ENCODE results near the gene NEK6.

- TF ChIP-seq CTCF (IDR thresholded peaks at IDR 0.05; ENCODE audit: low read depth, low read length, poor library complexity, severe bottlenecking) (no peak), EZH2phosphoT487 (IDR thresholded peaks at IDR 0.05; ENCODE audit: borderline replicate concordance, low read length) (no peak)
These were observed 4.9 kb downstream of the NEK6 start for GRCh38 chr9:124262649-124262972.
